ENCODE results near the gene LRP1.

The LRP1 gene

GRCh38 chr12:57235017-57235727 lies 106.9 kb downstream of the LRP1 start:
- DNase-seq (ENCODE audit: low read depth, low spot score): no peak

GRCh38 chr12:57235728-57236131 lies 107.4 kb downstream of the LRP1 start:
- DNase-seq (ENCODE audit: low read depth, low spot score): no peak

GRCh38 chr12:57236201-57236924 lies 108.1 kb downstream of the LRP1 start:
- no peak for DNase-seq (ENCODE audit: low read depth, low spot score)

- DNase-seq (ENCODE audit: low read depth, low spot score): no peak
Measured at GRCh38 chr12:57236925-57237595, 108.8 kb downstream of the LRP1 start.

- DNase-seq (ENCODE audit: low read depth, low spot score): no peak
Measured at GRCh38 chr12:57237596-57237931, 109.3 kb downstream of the LRP1 start.

GRCh38 chr12:57237932-57238853 lies 109.9 kb downstream of the LRP1 start:
- no peak for DNase-seq (ENCODE audit: low read depth, low spot score)

GRCh38 chr12:57238854-57239554 lies 110.7 kb downstream of the LRP1 start:
- DNase-seq (ENCODE audit: low read depth, low spot score): peak; percentile 72

GRCh38 chr12:57239587-57240065 lies 111.3 kb downstream of the LRP1 start:
- no peak for DNase-seq (ENCODE audit: low read depth, low spot score)

- no peak for DNase-seq (ENCODE audit: low read depth, low spot score)
Measured at GRCh38 chr12:57240066-57240921, 112.0 kb downstream of the LRP1 start.

GRCh38 chr12:57240926-57241401 lies 112.7 kb downstream of the LRP1 start:
- no peak for DNase-seq (ENCODE audit: low read depth, low spot score)

GRCh38 chr12:57241402-57242310 lies 113.4 kb downstream of the LRP1 start:
- DNase-seq (ENCODE audit: low read depth, low spot score): no peak

- no peak for DNase-seq (ENCODE audit: low read depth, low spot score)
Measured at GRCh38 chr12:57242329-57242690, 114.0 kb downstream of the LRP1 start.

GRCh38 chr12:57242691-57243454 lies 114.6 kb downstream of the LRP1 start:
- peak; percentile 35 for DNase-seq (ENCODE audit: low read depth, low spot score)

GRCh38 chr12:57243521-57244311 lies 115.4 kb downstream of the LRP1 start:
- DNase-seq (ENCODE audit: low read depth, low spot score): peak; percentile 62

- DNase-seq (ENCODE audit: low read depth, low spot score): no peak
Measured at GRCh38 chr12:57244312-57244696, 116.0 kb downstream of the LRP1 start.

- DNase-seq (ENCODE audit: low read depth, low spot score): no peak
Measured at GRCh38 chr12:57247041-57247440, 118.8 kb downstream of the LRP1 start.
